Rectal smooth muscle tissue (tissue), 1 donor: ENCODE data around the gene RHBDD1.
A peak's percentile ranks its signal among the peaks of the same experiment; 100 is the strongest.

Experiments used
- H3K27ac ChIP-seq: one replicate; pipeline ENCODE4 v1.7.0; 2013; ENCODE audit warnings: low read depth, low read length, inconsistent platforms
- H3K27me3 ChIP-seq: one replicate; pipeline ENCODE4 v1.7.0; 2013; ENCODE audit warnings: low read length; ENCODE audit not compliant: control insufficient read depth, insufficient read depth
- H3K36me3 ChIP-seq: one replicate; pipeline ENCODE4 v1.7.0; 2013; ENCODE audit warnings: low read length; ENCODE audit not compliant: control insufficient read depth, insufficient read depth
- H3K4me1 ChIP-seq: one replicate; pipeline ENCODE4 v1.7.0; 2013; ENCODE audit warnings: low read length; ENCODE audit not compliant: control insufficient read depth, insufficient read depth
- H3K4me3 ChIP-seq: one replicate; pipeline ENCODE4 v1.7.0; 2013; ENCODE audit warnings: low read length
- H3K9ac ChIP-seq: one replicate; pipeline ENCODE4 v1.7.0; 2013; ENCODE audit warnings: low read length

Gene RHBDD1, protein sequence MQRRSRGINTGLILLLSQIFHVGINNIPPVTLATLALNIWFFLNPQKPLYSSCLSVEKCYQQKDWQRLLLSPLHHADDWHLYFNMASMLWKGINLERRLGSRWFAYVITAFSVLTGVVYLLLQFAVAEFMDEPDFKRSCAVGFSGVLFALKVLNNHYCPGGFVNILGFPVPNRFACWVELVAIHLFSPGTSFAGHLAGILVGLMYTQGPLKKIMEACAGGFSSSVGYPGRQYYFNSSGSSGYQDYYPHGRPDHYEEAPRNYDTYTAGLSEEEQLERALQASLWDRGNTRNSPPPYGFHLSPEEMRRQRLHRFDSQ

DNA sequence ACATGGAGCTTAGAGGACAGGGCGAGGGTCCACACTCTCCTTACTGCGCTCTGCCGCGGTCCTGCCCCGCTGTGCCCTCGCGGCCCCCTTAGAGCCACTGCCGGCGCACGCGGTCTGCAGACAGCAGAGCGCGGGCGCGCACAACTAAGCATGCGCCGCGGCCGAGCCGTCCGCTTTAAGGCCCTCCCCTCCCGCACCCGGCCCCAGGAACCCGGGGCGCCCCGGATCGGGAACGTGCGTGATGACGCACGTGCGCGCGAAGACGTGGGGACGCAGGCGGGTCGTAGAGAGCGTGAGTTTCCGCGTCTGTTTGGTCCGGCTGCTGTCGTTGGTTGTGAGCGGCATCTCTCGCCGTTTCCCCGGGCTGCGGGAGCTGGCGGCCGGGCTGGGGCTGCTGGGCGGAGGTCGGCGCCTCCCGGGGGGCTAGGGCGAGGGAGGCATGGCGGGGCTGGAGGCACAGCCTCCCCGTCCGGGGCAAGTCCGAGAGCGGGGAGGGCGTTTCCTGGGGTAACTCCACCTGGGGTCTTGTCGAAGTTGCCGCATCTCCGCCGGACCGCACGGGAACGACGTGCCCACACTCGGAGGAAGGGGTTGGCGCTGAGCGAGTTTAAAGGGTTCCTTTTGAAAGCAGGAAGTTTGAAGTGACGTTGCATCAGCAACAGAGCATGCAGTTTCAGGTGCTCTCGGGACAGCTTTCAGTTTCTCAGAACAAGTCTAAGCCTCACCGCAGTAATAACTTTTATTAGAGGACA lies at the start of gene RHBDD1:
Gene RHBDD1 (plus strand): TSS at position 259 of the 752 bp plus-strand sequence. CDS start 28,640 bp downstream, outside the sequence.
- Histone ChIP-seq H3K27me3 (no peaks in the 10 kb centered on the region), H3K4me1 (peaks cover 12% of the 10 kb centered on the region), H3K27ac (peak within 1 kb of the TSS; percentile 98), H3K4me3 (peak within 1 kb of the TSS; percentile 84), H3K36me3 (no peaks in the 10 kb centered on the region), H3K9ac (peak within 1 kb of the TSS; percentile 91)

DNA sequence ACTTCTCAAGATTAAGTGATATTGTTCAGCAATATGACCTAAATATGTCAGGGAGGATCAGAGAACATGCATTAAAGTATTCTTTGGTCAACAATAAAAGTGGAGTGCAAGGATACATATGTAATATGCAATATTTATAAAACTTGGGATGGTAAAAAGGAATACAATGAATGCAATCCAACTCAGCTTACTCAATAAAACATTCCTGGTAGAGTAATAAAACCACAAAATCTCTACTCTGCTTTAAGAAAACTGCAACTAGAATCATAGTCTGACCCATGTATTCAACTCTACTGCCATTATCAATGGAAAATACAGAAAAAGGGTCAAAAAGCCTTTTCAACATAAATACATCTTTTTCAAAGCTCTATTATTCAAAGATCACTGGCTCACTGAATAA lies 47.8 kb upstream of the RHBDD1 start:
- Histone ChIP-seq H3K4me3 (no peak overlapping the region), H3K4me1 (peaks cover 14% of the 10 kb centered on the region), H3K36me3 (no peaks in the 10 kb centered on the region), H3K27me3 (no peaks in the 10 kb centered on the region), H3K9ac (no peak overlapping the region), H3K27ac (no peak overlapping the region)

DNA sequence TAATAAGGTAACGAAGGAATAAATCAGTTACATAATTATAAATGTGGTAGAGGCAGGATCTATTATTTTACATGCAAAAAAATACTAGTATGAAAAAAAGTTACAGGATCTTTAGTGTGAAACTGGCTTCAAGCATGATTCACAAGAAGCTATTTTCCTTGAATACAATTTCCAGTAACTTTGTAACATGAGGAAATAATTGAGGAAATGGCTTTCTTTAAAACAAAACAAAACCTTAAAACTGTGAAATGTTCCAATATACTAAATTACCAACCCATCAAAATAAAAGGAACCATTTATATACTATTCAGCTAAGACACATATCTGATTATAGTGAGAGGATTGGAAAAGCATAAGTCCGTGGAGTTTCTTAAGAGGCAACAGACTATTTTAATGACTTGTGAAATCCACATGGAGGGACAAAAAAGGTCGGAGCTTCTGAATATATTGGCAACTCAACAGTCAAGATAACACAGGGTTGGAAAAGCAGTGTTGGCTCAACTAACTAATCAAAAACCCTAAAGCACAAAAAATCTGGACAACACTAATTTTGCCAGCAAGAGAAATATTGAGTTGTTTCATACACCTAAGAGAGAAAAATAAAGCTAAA lies 46.9 kb upstream of the RHBDD1 start:
- Histone ChIP-seq H3K27me3 (no peaks in the 10 kb centered on the region), H3K27ac (no peak overlapping the region), H3K4me3 (no peak overlapping the region), H3K36me3 (no peaks in the 10 kb centered on the region), H3K4me1 (peaks cover 14% of the 10 kb centered on the region), H3K9ac (no peak overlapping the region)

DNA sequence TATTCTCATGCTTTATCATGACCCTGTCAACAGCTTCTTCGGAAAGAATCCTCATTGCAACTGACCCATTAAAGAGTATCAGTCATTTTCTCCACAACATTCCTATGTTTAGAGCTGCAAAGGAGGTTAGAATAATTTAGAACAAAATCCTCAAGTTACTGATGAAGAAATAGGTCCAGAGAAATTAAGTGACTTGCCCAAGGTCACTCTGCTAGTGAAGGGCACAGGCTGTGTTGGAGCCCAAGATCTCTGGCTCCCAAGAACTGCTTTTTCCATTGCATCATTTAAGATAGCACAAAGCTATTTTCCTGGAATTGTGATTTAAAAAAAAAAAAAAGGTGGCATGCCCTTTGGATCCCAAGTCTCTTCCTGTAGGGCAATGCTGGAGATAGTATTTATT lies 45.8 kb upstream of the RHBDD1 start:
- peaks cover 14% of the 10 kb centered on the region for H3K4me1 ChIP-seq
- H3K27me3 ChIP-seq: no peaks in the 10 kb centered on the region
- H3K9ac ChIP-seq: no peak overlapping the region
- H3K27ac ChIP-seq: no peak overlapping the region
- H3K36me3 ChIP-seq: no peaks in the 10 kb centered on the region
- no peak overlapping the region for H3K4me3 ChIP-seq

DNA sequence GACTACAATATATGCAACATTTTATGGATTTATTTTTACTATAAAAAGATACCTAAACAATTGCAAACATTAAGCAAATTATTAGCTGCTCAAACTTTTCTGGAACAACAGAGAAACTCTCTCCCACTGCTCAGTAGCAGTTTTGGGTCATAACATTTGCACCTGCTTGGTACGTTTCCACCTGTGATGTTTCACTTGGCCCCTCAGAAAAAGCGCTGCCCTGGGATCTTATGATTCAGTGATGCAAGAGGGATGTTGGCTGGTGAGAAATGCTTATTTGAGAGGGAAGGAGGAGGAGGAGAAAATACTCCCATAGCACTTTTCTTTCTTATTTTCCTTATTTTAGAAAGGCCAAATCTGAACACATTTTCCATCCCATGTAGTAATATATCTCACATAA lies 45.4 kb upstream of the RHBDD1 start:
- Histone ChIP-seq H3K27ac (peak overlapping the region; percentile 87), H3K36me3 (no peaks in the 10 kb centered on the region), H3K27me3 (no peaks in the 10 kb centered on the region), H3K4me3 (peak overlapping the region; percentile 81), H3K9ac (no peak overlapping the region), H3K4me1 (peaks cover 14% of the 10 kb centered on the region)

DNA sequence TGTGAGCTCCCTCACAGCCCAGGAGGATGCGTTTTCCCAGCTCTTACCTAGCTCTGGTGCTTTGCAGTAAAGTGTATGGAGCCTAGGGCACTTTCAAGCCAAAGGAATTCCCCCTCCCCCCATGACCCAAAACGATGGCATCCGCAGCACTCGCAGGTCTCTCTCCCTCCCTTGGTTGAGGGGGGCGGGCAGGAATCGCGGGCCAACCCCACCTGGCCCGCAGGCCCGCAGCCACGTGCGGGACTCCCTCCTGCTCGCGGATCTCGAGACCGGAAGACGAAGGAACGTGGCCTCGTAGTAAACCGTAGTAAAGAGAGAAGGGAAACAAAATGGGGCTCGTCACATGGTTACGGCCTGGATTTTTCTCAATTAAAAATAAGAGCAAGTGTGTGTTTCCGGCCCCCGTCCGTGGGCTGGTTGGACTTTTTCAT lies 44.8 kb upstream of the RHBDD1 start:
- H3K4me3 ChIP-seq: peak overlapping the region; percentile 81
- peak overlapping the region; percentile 57 for H3K9ac ChIP-seq
- H3K36me3 ChIP-seq: no peaks in the 10 kb centered on the region
- H3K4me1 ChIP-seq: peaks cover 15% of the 10 kb centered on the region
- peak overlapping the region; percentile 87 for H3K27ac ChIP-seq
- H3K27me3 ChIP-seq: no peaks in the 10 kb centered on the region

DNA sequence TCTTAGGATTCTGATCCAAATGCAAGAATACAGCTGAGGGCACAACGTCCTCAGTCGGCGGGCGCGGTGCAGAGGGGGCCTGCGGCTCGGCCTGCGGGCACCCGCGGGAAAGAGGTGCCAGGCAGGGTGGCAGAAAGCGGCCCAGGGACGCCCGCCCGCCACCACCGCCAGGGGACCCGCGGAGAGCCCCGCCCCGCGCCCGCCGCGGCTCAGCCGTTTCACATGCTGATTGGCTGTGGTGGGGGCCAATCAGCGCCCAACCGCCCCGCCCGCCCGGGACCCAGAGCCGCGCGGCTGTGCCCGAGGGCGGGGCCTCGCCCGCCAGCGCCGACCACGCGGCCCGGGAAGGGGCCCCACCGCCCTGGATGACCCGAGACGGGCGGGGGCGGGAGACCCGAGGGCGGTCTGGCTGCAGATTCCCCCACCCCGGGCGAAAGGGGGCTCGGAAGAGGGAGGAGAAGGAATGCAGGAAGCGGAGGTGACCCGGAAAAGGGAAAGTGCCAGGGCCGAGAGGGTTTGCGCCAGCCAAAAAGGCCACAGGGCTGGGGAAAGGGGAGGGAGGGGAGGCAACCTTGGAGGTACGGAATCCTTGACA lies 44.3 kb upstream of the RHBDD1 start:
- peak overlapping the region; percentile 32 for H3K9ac ChIP-seq
- H3K4me1 ChIP-seq: peaks cover 16% of the 10 kb centered on the region
- no peaks in the 10 kb centered on the region for H3K36me3 ChIP-seq

DNA sequence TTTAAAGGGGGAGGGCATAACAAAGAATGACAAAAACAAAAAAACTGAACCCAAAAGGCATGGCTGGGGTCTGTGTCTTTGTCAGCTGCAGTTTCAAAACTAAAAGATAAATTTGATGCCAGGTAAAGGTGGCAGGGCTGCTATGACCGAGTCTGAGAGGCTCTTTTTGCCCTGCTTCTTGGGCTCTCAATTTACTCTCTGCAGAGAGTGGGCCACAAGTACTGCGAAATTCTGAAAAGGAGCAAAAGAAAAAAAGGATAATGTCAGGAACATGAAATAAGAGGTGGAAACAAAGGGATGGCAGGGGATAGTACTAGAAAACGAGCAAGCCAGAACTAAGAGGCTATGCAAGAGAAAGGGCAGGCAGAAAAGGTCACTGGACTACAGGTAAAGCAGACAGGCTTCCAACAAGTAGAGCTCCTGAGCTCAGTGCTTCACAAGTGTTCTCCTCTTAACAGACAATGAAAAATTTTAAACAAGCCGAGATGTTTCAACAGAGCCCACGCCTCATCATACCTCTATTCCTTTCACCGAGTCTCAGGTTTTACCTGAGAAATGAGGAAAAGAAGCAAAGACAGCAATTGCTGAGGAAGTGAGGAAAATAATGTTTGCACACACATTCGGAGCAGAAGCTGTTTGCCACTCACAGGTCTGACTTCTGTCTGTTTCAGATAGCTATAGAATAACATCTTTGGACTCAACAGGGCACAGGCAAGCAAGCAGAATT lies 43.5 kb upstream of the RHBDD1 start:
- peak overlapping the region; percentile 87 for H3K27ac ChIP-seq

More for the DNA sequence above, 44.3 kb upstream of the RHBDD1 start:
- Histone ChIP-seq H3K4me3 (peak overlapping the region; percentile 81), H3K27me3 (no peaks in the 10 kb centered on the region), H3K27ac (peak overlapping the region; percentile 87)

DNA sequence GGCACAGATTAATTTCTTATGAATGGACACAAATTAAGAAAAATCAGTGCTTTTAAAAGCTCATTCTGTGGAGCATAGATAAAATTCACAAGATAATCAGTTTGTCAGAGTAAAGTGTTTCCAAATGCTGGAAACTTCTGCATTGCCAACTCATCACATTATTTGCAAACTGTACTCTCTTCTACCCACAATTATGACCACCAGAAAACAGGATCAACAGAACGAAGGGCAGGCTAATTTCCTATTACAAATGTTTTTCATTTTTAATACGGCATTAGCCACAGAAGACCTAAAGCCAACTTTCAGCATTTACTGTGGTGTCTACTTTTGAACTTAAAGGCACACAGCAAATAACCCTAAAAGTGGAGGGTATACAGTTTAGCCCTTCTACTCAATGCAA lies 42.2 kb upstream of the RHBDD1 start:
- Histone ChIP-seq H3K27me3 (no peaks in the 10 kb centered on the region), H3K4me1 (peaks cover 14% of the 10 kb centered on the region), H3K4me3 (peak overlapping the region; percentile 38), H3K36me3 (no peaks in the 10 kb centered on the region), H3K27ac (peak overlapping the region; percentile 94), H3K9ac (no peak overlapping the region)

More for the DNA sequence above, 43.5 kb upstream of the RHBDD1 start:
- Histone ChIP-seq H3K4me1 (peaks cover 14% of the 10 kb centered on the region), H3K36me3 (no peaks in the 10 kb centered on the region), H3K9ac (peak overlapping the region; percentile 32), H3K4me3 (peak overlapping the region; percentile 70), H3K27me3 (no peaks in the 10 kb centered on the region)

DNA sequence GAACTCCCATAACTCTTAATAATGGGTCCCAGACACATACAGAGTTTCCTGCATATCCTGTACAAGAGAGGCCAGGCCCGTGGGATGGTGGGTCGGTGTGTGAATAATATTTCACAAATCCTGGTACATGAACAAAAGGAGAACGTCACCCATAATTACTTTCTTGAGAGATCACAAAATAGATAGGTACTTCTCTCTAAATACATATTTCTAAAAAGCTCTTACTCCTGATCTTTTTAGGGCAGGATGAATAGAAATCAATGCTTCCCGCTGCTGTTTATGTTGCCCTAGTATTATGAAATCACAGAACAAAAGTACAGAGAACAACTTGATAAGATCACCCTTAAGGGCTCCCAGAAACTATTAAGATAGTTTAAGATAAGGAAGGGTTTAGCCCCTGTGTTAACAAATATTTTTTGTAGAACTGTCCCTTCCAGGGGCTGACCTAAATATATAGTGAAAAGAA lies 41.6 kb upstream of the RHBDD1 start:
- no peaks in the 10 kb centered on the region for H3K36me3 ChIP-seq
- peak overlapping the region; percentile 94 for H3K27ac ChIP-seq
- peaks cover 14% of the 10 kb centered on the region for H3K4me1 ChIP-seq
- no peaks in the 10 kb centered on the region for H3K27me3 ChIP-seq
- peak overlapping the region; percentile 28 for H3K9ac ChIP-seq
- H3K4me3 ChIP-seq: peak overlapping the region; percentile 38

DNA sequence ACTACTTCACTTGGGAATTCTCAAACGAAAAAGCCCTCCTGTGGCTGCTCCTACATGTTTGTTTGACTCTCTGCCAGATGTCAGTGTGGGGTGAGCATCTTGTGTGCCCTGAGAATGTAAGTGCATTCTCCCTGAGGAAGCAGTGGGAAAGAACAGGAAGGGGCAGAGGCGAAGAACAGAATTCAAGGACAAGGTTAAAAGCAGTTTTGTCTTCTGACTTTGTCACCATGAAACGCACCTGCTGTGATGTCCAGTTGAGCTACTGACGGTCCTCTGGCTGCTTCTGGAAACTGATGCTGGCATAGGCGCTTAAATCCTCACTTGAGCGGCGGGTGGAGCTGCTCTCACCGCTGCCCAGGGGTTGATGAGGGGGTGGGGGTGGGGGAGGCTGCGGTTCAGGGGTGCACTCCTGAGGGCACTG lies 41.1 kb upstream of the RHBDD1 start:
- no peaks in the 10 kb centered on the region for H3K36me3 ChIP-seq
- no peaks in the 10 kb centered on the region for H3K27me3 ChIP-seq
- peaks cover 14% of the 10 kb centered on the region for H3K4me1 ChIP-seq
- peak overlapping the region; percentile 94 for H3K27ac ChIP-seq
- H3K4me3 ChIP-seq: peak overlapping the region; percentile 38
- no peak overlapping the region for H3K9ac ChIP-seq
